SIG-M5 treated with dmso at 0.1 percent for 504 hours (cell line): Measurements from ENCODE around the gene DPP7.

ENCODE experiments used
- DNase-seq: peaks from one replicate; lab custom pipeline; 2025; ENCODE audit not compliant: unreplicated experiment; lab: John Stamatoyannopoulos, UW

Gene DPP7

GRCh38 chr9:137114613-137115393, at the start of gene DPP7:
DPP7 (minus strand) TSS chr9:137114733; CDS start chr9:137114713, 20 bp downstream.
- DNase-seq = peak; percentile 60

- DNase-seq = no peak
These were observed 49.3 kb upstream of the DPP7 start for GRCh38 chr9:137163805-137164204.

GRCh38 chr9:137163365-137163715, 48.8 kb upstream of the DPP7 start:
- DNase-seq = no peak

GRCh38 chr9:137162505-137163364, 48.2 kb upstream of the DPP7 start:
- no peak for DNase-seq

- DNase-seq = no peak
These were observed 47.3 kb upstream of the DPP7 start for GRCh38 chr9:137161558-137162486.

GRCh38 chr9:137160716-137161557, 46.4 kb upstream of the DPP7 start:
- no peak for DNase-seq

GRCh38 chr9:137160054-137160425, 45.5 kb upstream of the DPP7 start:
- no peak for DNase-seq

- DNase-seq = no peak
These were observed 44.8 kb upstream of the DPP7 start for GRCh38 chr9:137159105-137160053.

GRCh38 chr9:137158625-137159024, 44.1 kb upstream of the DPP7 start:
- no peak for DNase-seq

GRCh38 chr9:137157618-137158415, 43.3 kb upstream of the DPP7 start:
- DNase-seq = no peak

- DNase-seq = no peak
These were observed 42.2 kb upstream of the DPP7 start for GRCh38 chr9:137156567-137157375.

- DNase-seq = no peak
These were observed 38.4 kb upstream of the DPP7 start for GRCh38 chr9:137152844-137153405.

- peak; percentile 67 for DNase-seq
These were observed 36.3 kb upstream of the DPP7 start for GRCh38 chr9:137150617-137151457.

- no peak for DNase-seq
These were observed 35.5 kb upstream of the DPP7 start for GRCh38 chr9:137149942-137150616.

- DNase-seq = no peak
These were observed 34.8 kb upstream of the DPP7 start for GRCh38 chr9:137149363-137149762.

GRCh38 chr9:137148661-137149060, 34.1 kb upstream of the DPP7 start:
- DNase-seq = no peak
